Parathyroid adenoma (tissue), 2 donors: ENCODE measurements around the gene OLR1.

Experiments
- H2AFZ ChIP-seq: fragments of 300-600 bp; sonication (generic); one replicate; pipeline ENCODE4 v1.7.0; 2017; ENCODE audit warnings: antibody characterized with exemption, mild to moderate bottlenecking
- H3K27ac ChIP-seq: fragments of 300-600 bp; sonication (generic); one replicate; pipeline ENCODE4 v1.7.0; 2017
- H3K27me3 ChIP-seq: fragments of 300-600 bp; sonication (generic); one replicate; pipeline ENCODE4 v1.7.0; 2017; ENCODE audit warnings: low read length; ENCODE audit not compliant: control insufficient read depth, insufficient read depth
- H3K36me3 ChIP-seq: fragments of 300-600 bp; sonication (generic); one replicate; pipeline ENCODE4 v1.7.0; 2017; ENCODE audit warnings: low read length; ENCODE audit not compliant: control insufficient read depth, insufficient read depth
- H3K4me1 ChIP-seq: fragments of 300-600 bp; sonication (generic); one replicate; pipeline ENCODE4 v1.7.0; 2017; ENCODE audit warnings: control low read depth
- H3K4me2 ChIP-seq: fragments of 300-600 bp; sonication (generic); one replicate; pipeline ENCODE4 v1.7.0; 2017; ENCODE audit warnings: low read length
- H3K4me3 ChIP-seq: fragments of 300-600 bp; sonication (generic); one replicate; pipeline ENCODE4 v1.7.0; 2017; ENCODE audit warnings: low read depth, low read length
- H3K79me2 ChIP-seq: fragments of 300-600 bp; sonication (generic); one replicate; pipeline ENCODE4 v1.7.0; 2017; ENCODE audit warnings: control low read depth
- H3K9ac ChIP-seq: fragments of 300-600 bp; sonication (generic); one replicate; pipeline ENCODE4 v1.7.0; 2017; ENCODE audit warnings: mild to moderate bottlenecking
- H3K9me3 ChIP-seq: fragments of 300-600 bp; sonication (generic); one replicate; pipeline ENCODE4 v1.7.0; 2017; ENCODE audit warnings: low read length; ENCODE audit not compliant: control insufficient read depth
- TF ChIP-seq, protein P1 (sequence below): fragments of 300-600 bp; sonication (generic); IDR thresholded peaks from one replicate; pipeline ENCODE4 v1.7.0; 2017; ENCODE audit warnings: antibody characterized with exemption, mild to moderate bottlenecking
- donor health status: primary hyperparathyroidism.

OLR1 gene

GRCh38 chr12:10158406-10158805, 13.5 kb downstream of the OLR1 start:
- Histone ChIP-seq H3K79me2 (no peaks in the 10 kb centered on the region), H3K9ac (no peak overlapping the region), H3K27me3 (no peaks in the 10 kb centered on the region), H3K9me3 (no peaks in the 10 kb centered on the region), H3K4me2 (no peak overlapping the region), H3K27ac (no peak overlapping the region), H3K4me3 (no peak overlapping the region), H3K4me1 (no peaks in the 10 kb centered on the region), H3K36me3 (no peaks in the 10 kb centered on the region), H2AFZ (no peak overlapping the region)
- TF ChIP-seq, protein P1, sequence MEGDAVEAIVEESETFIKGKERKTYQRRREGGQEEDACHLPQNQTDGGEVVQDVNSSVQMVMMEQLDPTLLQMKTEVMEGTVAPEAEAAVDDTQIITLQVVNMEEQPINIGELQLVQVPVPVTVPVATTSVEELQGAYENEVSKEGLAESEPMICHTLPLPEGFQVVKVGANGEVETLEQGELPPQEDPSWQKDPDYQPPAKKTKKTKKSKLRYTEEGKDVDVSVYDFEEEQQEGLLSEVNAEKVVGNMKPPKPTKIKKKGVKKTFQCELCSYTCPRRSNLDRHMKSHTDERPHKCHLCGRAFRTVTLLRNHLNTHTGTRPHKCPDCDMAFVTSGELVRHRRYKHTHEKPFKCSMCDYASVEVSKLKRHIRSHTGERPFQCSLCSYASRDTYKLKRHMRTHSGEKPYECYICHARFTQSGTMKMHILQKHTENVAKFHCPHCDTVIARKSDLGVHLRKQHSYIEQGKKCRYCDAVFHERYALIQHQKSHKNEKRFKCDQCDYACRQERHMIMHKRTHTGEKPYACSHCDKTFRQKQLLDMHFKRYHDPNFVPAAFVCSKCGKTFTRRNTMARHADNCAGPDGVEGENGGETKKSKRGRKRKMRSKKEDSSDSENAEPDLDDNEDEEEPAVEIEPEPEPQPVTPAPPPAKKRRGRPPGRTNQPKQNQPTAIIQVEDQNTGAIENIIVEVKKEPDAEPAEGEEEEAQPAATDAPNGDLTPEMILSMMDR: no peak

GRCh38 chr12:10155966-10156365, 16.0 kb downstream of the OLR1 start:
- Histone ChIP-seq H3K4me2 (no peak overlapping the region), H3K79me2 (no peaks in the 10 kb centered on the region), H3K9ac (no peak overlapping the region), H3K27me3 (no peaks in the 10 kb centered on the region), H3K9me3 (no peaks in the 10 kb centered on the region), H3K36me3 (no peaks in the 10 kb centered on the region), H2AFZ (no peak overlapping the region), H3K27ac (no peak overlapping the region), H3K4me3 (no peak overlapping the region), H3K4me1 (no peaks in the 10 kb centered on the region)
- TF ChIP-seq, protein P1: no peak

- Histone ChIP-seq H3K9me3 (no peaks in the 10 kb centered on the region), H3K27me3 (no peaks in the 10 kb centered on the region), H2AFZ (peak overlapping the region; percentile 90), H3K4me3 (peak overlapping the region; percentile 62), H3K79me2 (no peaks in the 10 kb centered on the region), H3K27ac (no peak overlapping the region), H3K36me3 (no peaks in the 10 kb centered on the region), H3K4me2 (peak overlapping the region; percentile 99), H3K9ac (no peak overlapping the region), H3K4me1 (no peaks in the 10 kb centered on the region)
- TF ChIP-seq, protein P1: no peak
Observed at GRCh38 chr12:10154145-10154496, 17.8 kb downstream of the OLR1 start.

GRCh38 chr12:10153271-10154144, 18.4 kb downstream of the OLR1 start:
- no peaks in the 10 kb centered on the region for H3K79me2 ChIP-seq
- no peaks in the 10 kb centered on the region for H3K27me3 ChIP-seq
- H3K4me2 ChIP-seq: peak overlapping the region; percentile 99
- TF ChIP-seq, protein P1: peak; percentile 88
- H3K27ac ChIP-seq: peak overlapping the region; percentile 42
- H3K4me1 ChIP-seq: no peaks in the 10 kb centered on the region
- H3K9ac ChIP-seq: no peak overlapping the region
- no peaks in the 10 kb centered on the region for H3K36me3 ChIP-seq
- peak overlapping the region; percentile 62 for H3K4me3 ChIP-seq
- no peaks in the 10 kb centered on the region for H3K9me3 ChIP-seq
- H2AFZ ChIP-seq: peak overlapping the region; percentile 90

- Histone ChIP-seq H3K79me2 (no peaks in the 10 kb centered on the region), H3K9me3 (no peaks in the 10 kb centered on the region), H3K27ac (no peak overlapping the region), H3K27me3 (no peaks in the 10 kb centered on the region), H2AFZ (no peak overlapping the region), H3K4me3 (no peak overlapping the region), H3K36me3 (no peaks in the 10 kb centered on the region), H3K4me2 (no peak overlapping the region), H3K4me1 (no peaks in the 10 kb centered on the region), H3K9ac (no peak overlapping the region)
- TF ChIP-seq, protein P1: no peak
Observed at GRCh38 chr12:10151621-10152020, 20.3 kb downstream of the OLR1 start.
